NCI-H748 treated with DMSO at 0.1 percent for 48 hours (cell line): Measurements from ENCODE around the gene ANKRD53.
"Not testable (repeated sequence)": the region's sequence is repeated elsewhere in the genome, so short reads cannot be mapped to it uniquely, and the experiment has no call there.

Source experiments
- DNase-seq: peaks from one replicate; lab custom pipeline; 2025; lab: John Stamatoyannopoulos, UW

Gene ANKRD53

DNA sequence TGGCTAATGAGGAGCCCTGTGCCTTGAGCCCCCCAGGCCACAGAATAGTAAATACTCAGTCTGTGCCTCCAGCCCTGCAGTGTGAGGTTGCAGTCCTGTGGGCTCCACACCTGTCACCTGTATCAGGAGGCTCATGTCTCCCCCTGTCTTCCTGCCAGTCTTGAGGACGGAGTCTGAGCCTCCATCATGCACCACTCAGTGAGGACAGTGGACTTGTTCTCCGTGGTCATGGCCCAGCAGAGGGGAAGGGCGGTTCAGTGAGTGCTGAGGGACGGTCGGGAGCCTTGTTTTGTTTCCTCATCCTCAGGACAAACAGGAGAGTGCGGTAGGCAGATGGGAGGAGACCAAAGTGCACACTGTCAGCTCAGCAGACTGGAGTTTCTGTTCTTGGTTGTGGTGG lies 33.4 kb downstream of the ANKRD53 start:
- DNase-seq = not testable (repeated sequence)

DNA sequence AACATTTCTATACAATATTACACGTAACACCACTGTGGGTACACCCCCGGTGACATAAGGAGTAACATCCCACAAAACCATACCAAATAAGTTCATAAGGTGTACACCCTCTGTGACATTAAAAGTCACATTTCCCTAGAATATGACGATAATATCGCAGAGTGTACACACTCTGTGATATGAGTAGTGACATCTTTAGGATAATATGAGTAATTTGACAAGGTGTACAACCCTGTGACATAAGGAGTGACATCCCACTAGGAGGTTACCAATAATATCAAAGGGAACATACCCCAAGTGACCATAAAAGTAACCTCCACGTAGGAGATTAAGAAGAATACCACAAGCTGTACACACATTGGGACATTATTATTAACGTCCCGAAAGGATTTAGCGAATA lies 40.2 kb downstream of the ANKRD53 start:
- DNase-seq = no peak

DNA sequence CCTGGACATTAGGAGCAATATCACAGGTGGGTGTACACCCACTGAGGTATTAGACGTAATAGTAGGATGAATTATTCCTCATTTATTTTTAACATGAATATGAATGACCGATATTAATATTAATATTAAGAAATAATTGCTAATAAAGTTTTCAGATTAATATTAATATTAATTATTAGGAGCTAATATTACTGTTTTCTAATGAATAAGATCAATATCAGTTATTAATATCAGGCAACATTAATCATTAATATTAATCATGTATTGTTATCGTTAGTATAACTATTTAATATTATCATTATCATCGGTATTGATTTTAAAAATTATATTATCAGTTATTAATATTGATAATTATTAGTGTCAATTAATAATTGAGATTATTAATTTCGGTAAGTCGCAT lies 41.6 kb downstream of the ANKRD53 start:
- not testable (repeated sequence) for DNase-seq

DNA sequence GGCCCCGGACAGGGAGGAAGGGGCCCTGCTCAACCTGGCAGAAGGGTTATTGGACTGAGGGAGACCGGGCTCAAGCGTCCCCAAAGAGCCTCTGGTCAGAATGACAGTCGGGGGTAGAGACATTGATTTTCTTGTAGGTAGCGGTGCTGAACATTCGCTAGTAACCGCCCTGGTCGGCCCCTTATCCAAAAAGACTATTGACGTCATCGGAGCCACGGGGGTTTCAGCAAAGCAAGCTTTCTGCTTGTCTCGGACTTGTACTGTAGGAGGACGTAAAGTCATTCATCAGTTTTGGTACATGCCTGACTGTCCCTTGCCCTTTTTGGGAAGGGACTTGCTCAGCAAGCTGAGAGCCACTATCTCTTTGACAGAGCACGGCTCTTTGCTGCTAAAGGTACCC lies 43.0 kb downstream of the ANKRD53 start:
- DNase-seq = not testable (repeated sequence)

DNA sequence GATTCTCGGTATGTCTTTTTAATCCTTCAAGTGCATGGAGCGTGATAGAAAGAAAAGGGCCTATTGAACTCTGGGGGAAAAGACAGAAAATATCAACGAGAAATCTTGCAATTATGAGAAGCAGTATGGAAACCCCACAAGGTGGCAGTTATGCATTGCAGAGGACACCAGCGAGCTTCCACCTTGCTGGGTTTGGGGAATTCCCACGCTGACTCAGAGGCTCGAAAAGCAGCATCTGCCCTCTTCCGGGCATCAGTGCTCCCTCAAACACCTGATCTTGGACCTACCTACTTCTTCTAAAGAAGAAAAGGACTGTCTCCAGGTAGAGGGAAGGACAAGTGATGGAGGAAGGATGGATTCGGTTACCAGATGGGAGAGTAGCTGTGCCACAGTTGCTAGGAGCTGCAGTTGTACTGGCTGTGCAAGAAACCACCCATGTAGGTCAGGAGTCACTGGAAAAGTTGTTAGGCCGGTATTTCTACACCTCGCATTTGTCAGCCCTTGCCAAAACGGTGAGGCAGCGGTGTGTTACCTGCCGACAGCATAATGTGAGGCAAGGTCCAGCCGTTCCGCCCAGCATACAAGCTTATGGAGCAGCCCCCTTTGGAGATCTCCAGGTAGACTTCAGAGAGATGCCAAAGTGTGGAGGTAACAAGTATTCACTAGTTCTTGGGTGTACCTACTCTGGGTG lies 45.3 kb downstream of the ANKRD53 start:
- DNase-seq = not testable (repeated sequence)
